Lower leg skin (tissue), 4 donors: ENCODE results near the gene PRC1. TPM values are rescaled to one million over a fixed set of nuclear protein-coding genes. Genes with fewer than 3 reads are reported as not detected.
A peak's percentile ranks its signal among the peaks of the same experiment; 100 is the strongest.
"Not testable (repeated sequence)": the region's sequence is repeated elsewhere in the genome, so short reads cannot be mapped to it uniquely, and the experiment has no call there.

ENCODE experiments used
- DNase-seq, 2 donors: peaks; one replicate each; pipeline ENCODE4 v3.0.0-alpha.2; 2019; ENCODE audit warnings: low spot score in 2 of 2
- H3K4me3 ChIP-seq: fragments of 200-600 bp; sonication (generic); 2 replicates; pipeline ENCODE4 v1.5.1; 2017; ENCODE audit warnings: mild to moderate bottlenecking, low read depth; ENCODE audit not compliant: poor library complexity, severe bottlenecking
- POLR2A ChIP-seq, 2 donors: fragments of 450-650 bp; IDR thresholded peaks; one replicate each; pipeline ENCODE4 v1.6.1; 2016 to 2017; ENCODE audit warnings: antibody characterized with exemption in 2 of 2, mild to moderate bottlenecking in 1 of 2, moderate library complexity in 1 of 2
- WGBS, 2 donors: methylation state at CpG; one replicate each; pipeline ENCODE4 v1.1.5; 2018; 5-methylcytosine and 5-hydroxymethylcytosine counted together
- intact Hi-C: fragments of 100-400 bp; cut with DNase I; formaldehyde crosslinking; loops from one replicate; pipeline ENCODE4 v1.15.0; 2023; ENCODE audit warnings: low total_unique reads
- total RNA-seq, 4 donors: library from RNA; depleted of rRNA; stranded (reverse); fragments of >200 nt; gene quantifications; one replicate each; pipeline ENCODE4 v1.1.0, GENCODE V29; 2016
- TF ChIP-seq, protein P1 (sequence below), 3 donors: fragments of 450-650 bp; IDR thresholded peaks; one replicate each; pipeline ENCODE4 v1.5.1; 2016; ENCODE audit warnings: antibody characterized with exemption in 3 of 3, mild to moderate bottlenecking in 3 of 3, moderate library complexity in 2 of 3

PRC1 gene
- total RNA-seq, 4 donors from 2014 or later, result 16.3 to 24.4 (median 19.5) TPM

DNA sequence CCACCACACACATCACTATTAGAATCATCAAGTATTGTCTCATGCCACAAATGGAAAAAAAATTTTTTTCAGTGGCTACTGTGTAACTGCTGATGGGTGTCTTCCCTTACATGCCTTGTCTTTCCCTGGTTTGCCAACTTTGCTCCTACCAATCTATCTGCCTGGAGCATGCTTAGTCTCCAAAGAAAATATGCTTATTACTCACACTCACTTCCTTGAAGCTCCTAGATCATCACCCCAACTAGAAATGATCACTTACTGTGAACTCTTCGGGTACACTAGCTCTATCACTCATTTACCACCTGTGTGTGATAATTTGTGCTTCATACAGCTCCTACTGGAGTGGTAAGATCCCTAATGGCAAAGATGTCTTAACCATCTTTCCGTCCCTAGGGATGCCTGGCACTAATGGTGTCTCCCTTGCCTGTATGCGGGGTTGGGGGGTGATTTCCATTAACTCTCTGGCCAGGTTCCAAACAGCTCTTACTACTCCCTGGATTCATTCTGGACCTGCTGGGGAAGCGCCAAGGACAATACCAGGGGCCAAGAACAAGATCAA lies 27.3 kb upstream of the PRC1 start:
- no peak for DNase-seq
- intact Hi-C loops, result no loop called here
- 4 to 6% methylated on average over 4 of the region's 4 CpGs for WGBS, 2 donors
- H3K4me3 ChIP-seq, result peak overlapping the region; percentile 89
- no peak for TF ChIP-seq POLR2A (IDR thresholded peaks at IDR 0.05)
- TF ChIP-seq, protein P1, sequence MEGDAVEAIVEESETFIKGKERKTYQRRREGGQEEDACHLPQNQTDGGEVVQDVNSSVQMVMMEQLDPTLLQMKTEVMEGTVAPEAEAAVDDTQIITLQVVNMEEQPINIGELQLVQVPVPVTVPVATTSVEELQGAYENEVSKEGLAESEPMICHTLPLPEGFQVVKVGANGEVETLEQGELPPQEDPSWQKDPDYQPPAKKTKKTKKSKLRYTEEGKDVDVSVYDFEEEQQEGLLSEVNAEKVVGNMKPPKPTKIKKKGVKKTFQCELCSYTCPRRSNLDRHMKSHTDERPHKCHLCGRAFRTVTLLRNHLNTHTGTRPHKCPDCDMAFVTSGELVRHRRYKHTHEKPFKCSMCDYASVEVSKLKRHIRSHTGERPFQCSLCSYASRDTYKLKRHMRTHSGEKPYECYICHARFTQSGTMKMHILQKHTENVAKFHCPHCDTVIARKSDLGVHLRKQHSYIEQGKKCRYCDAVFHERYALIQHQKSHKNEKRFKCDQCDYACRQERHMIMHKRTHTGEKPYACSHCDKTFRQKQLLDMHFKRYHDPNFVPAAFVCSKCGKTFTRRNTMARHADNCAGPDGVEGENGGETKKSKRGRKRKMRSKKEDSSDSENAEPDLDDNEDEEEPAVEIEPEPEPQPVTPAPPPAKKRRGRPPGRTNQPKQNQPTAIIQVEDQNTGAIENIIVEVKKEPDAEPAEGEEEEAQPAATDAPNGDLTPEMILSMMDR (IDR thresholded peaks at IDR 0.05), result no peak

DNA sequence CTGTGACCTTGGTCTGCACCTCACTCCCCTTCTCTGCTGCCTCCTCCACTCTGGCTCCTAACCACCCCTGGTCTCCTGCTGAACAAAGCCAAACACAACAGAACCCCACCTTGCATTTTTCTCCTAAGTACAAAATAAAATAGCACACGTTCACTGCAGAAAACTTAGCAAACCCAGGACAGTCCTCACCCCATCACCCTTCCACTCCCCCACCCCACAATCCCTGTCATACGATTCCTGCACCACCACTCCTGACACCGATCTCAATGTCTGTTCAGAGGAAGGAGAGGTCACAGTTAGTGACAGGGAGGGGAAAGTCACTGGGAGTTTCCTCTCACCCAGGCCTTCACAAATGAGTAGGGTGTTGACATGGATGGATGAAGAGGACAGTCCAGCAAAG lies 23.8 kb upstream of the PRC1 start:
- no peak for DNase-seq
- H3K4me3 ChIP-seq, result no peak overlapping the region
- TF ChIP-seq, protein P1 (IDR thresholded peaks at IDR 0.05), result no peak
- no peak for TF ChIP-seq POLR2A (IDR thresholded peaks at IDR 0.05)
- 60 to 73% methylated on average over 3 of the region's 3 CpGs for WGBS, 2 donors
- intact Hi-C loops, result no loop called here

- DNase-seq, result no peak
These were observed 23.4 kb upstream of the PRC1 start for GRCh38 chr15:91017716-91018115.

DNA sequence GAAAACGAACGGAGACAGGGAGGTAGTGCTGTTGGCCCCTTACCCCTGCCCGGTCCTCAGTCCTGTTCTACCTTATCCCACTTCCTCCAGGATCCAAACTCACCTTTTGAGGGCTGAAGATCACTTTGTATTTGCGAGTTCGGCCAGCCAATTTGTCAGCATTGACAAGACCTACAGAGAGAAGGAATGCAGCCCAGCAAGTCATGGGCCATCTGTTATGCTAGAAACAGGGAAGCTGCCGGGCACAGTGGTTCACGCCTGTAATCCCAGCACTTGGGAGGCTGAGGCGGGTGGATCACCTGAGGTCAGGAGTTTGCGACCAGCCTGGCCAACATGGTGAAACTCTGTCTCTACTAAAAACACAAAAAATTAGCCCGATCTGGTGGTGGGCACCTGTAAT lies 19.4 kb upstream of the PRC1 start:
- DNase-seq, intact Hi-C loops, H3K4me3 ChIP-seq: not testable (repeated sequence)
- WGBS, 2 donors, result 90 to 96% methylated on average over 10 of the region's 10 CpGs

More at GRCh38 chr15:91017716-91018115, 23.4 kb upstream of the PRC1 start:
- 68 to 83% methylated on average over 5 of the region's 5 CpGs for WGBS, 2 donors
- H3K4me3 ChIP-seq, result no peak overlapping the region
- TF ChIP-seq POLR2A (IDR thresholded peaks at IDR 0.05), result no peak
- TF ChIP-seq, protein P1 (IDR thresholded peaks at IDR 0.05), result no peak
- intact Hi-C loops, result no loop called here

DNA sequence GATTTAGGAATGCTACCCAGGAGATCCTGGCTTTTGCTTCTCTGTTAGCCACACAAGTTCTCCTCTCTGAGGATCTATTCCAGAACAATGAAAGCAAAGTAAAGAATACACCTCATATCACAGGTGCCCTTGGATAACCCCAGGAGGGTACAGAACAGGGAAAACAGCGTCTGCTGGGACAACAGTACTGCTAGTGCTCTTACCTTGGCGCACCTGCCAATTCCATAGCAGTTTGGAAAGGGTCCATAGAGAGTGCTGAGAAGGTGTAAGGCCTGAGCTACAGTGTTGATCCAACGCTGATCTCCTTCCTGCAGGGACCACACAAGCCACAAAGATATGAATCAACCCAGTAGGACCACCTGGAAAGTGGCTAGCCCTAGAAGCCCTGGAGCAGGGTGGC lies 12.9 kb upstream of the PRC1 start:
- no peak for DNase-seq
- 86 to 93% methylated on average over 3 of the region's 3 CpGs for WGBS, 2 donors
- intact Hi-C loops, result no loop called here
- no peak overlapping the region for H3K4me3 ChIP-seq
- TF ChIP-seq, protein P1 (IDR thresholded peaks at IDR 0.05), result no peak
- no peak for TF ChIP-seq POLR2A (IDR thresholded peaks at IDR 0.05)

GRCh38 chr15:91001209-91001608 lies 6.9 kb upstream of the PRC1 start:
- intact Hi-C loops, result no loop called here
- TF ChIP-seq POLR2A (IDR thresholded peaks at IDR 0.05), result no peak
- TF ChIP-seq, protein P1 (IDR thresholded peaks at IDR 0.05), result no peak

More at GRCh38 chr15:91001209-91001608, 6.9 kb upstream of the PRC1 start:
- no peak for DNase-seq
- no peak overlapping the region for H3K4me3 ChIP-seq
- WGBS, 2 donors, result 89% methylated on average over 3 of the region's 3 CpGs
